ENCODE data around the gene PRKAB1.

Gene PRKAB1

GRCh38 chr12:119661882-119662281 is 6.1 kb upstream of the PRKAB1 start:
- DNase-seq (ENCODE audit: low spot score): peak; percentile 17

DNA sequence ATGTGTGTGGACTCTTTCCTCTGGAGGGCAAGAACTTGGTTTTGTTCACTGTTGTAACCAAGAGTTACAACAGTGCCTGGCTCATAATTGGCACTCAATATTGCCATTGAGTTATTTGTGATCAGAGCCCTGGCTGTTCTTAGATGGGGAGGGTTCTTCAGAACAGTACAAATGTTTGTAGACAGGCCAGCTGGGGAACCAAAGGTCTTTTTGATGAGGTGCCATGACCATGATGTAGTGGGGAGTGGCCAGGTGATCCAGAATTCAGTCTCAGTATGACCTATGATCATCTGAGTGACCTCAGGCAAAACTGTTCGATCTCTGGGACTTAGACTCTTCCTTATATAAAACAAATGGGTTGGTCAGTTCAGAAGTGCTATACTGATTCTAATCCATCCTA is 3.3 kb upstream of the PRKAB1 start:
- DNase-seq (ENCODE audit: low spot score): peak; percentile 24

DNA sequence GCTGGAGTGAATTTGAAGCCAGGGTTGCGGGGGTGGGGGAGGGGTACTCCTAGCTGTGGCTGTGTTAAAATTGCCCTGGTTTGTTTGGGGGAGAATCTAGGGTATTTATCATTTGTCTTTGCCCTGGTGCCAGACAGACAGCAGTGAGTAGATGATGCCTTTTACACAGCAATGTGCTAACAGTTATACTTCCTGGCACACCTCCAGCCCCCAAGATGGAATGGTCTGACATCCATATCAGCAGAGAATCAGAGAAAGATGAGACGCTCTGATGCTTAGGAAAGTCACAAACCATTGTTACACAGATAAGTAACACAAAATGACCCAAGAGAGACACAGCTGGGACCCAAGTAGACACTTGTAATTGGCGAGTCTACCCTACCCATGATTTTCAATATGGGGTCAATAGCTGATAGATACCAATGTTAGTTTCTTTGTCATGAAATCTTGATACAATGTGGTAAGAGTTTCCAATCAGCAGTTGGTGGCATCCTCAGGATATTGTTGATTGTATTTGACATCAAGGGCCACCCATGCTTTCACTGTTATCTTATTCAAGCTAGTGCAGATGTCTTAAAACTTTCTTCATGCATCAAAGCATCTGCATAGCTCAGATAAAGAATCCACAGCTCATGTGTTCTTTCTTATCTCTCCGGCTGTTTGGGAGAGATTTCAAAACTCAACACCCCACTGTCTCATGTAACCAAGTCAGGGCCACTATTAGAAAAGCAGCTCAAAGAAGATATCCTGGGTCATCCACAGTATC is 2.6 kb upstream of the PRKAB1 start:
- DNase-seq (ENCODE audit: low spot score): peak; percentile 94

DNA sequence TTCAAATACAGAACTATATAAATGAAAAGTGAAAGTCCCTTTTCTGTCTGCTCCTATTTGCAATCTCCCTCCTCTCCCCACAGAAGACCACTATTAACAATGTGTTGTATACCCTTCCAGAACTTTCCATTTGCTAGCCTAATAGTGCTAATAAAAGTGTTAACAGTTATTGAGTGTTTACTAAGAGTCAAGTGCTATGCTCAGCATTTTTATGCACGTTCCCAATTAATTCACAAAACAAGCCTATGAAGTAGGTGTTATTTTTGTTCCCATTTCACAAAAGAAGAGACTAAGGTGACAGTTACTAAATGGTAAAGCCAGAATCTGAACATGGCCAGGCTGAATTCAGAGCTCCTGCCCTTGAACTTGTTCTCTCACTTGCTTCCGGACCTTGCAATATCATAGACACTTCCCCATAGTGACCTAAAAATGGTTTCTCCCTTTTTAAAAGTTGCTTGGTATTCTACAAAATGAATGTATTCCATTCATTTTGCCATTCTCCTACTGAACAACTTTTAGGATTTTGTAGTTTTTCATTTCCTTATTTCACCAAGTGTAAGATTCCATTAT is 1.6 kb upstream of the PRKAB1 start:
- peak; percentile 43 for DNase-seq (ENCODE audit: low spot score)

GRCh38 chr12:119666900-119667576 is 895 bp upstream of the PRKAB1 start:
- DNase-seq (ENCODE audit: low spot score): no peak

DNA sequence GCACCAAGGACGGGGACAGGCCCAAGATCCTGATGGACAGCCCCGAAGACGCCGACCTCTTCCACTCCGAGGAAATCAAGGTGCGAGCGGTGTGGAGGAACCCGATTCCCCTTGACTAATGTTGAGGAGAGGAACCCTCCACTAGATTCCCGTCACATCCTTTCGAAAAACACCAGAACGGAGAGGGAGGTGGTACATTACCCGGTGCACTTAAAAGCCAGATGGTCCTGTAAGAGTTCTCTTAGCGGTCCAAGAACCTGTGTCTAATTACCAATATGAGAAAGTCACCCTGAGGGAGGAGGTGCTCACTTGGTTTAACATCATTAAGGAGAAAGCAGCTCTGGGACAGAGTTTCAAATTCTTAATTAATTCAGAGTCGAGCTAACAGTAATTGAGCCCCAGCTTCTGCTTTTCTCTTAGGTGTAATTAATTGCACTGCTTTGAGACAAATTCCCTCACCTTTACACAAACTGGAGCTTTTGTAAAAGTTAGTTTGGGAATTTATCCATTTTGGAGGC is 450 bp downstream of the PRKAB1 start:
- peak; percentile 40 for DNase-seq (ENCODE audit: low spot score)

- DNase-seq (ENCODE audit: low spot score): peak; percentile 39
Observed at GRCh38 chr12:119669744-119670472, 2.0 kb downstream of the PRKAB1 start.

GRCh38 chr12:119671070-119671469 is 3.1 kb downstream of the PRKAB1 start:
- peak; percentile 28 for DNase-seq (ENCODE audit: low spot score)

GRCh38 chr12:119672194-119672593 is 4.3 kb downstream of the PRKAB1 start:
- peak; percentile 67 for DNase-seq (ENCODE audit: low spot score)

DNA sequence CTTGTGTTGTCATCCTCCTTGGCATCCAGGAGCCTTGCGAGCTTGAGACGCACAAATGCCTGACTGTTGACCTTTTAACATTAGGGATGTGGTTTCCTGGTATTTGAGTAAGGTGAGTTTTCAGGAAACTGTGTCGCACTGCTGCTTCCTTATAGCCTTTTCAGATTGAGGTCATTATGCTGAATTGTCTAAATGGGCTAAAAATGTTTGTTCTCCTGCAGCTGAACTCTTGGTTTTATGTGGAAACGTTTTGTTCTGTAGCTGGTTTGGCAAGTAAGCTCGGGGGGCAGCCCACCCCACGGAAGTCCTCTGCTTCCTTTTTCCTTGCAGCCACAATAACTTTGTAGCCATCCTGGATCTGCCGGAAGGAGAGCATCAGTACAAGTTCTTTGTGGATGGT is 5.7 kb downstream of the PRKAB1 start:
- DNase-seq (ENCODE audit: low spot score): no peak

- DNase-seq (ENCODE audit: low spot score): peak; percentile 37
Observed at GRCh38 chr12:119674560-119674959, 6.6 kb downstream of the PRKAB1 start.

GRCh38 chr12:119676022-119676421 is 8.1 kb downstream of the PRKAB1 start:
- no peak for DNase-seq (ENCODE audit: low spot score)

DNA sequence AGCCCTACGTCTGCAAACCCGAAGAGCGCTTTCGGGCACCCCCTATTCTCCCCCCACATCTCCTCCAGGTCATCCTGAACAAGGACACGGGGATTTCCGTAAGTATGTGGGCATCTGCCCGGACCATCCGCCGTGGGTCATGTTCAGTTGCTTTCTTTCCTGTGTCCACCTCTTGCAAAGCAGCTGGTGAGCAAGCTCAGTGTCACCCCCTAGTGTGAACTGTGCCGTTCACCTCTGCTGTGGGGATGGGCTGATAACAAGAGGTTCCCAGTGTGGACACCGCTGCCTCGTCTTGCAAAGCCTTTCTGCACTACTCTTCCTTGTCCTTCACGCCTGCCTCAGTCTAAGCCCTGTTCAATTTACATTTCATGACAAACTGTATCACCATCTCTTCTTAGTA is 8.6 kb downstream of the PRKAB1 start:
- no peak for DNase-seq (ENCODE audit: low spot score)

DNA sequence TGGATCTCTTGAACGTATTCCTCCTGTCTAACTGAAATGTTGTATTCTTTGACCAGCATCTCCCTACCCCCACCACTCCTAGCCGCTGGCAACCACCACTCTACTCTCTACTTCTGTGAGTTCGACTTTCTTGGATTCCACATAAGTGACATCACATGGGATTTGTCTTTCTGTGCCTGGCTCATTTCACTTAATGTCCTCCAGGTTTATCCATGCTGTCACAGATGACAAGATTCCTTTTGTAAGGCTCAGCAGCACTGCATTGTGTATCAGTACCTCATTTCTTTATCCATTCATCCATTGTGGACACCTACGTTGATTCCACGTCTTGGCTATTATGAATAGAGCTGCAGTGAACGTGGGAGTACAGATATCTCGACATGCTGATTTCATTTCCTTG is 10.5 kb downstream of the PRKAB1 start:
- no peak for DNase-seq (ENCODE audit: low spot score)

GRCh38 chr12:119679081-119679480 is 11.1 kb downstream of the PRKAB1 start:
- no peak for DNase-seq (ENCODE audit: low spot score)

DNA sequence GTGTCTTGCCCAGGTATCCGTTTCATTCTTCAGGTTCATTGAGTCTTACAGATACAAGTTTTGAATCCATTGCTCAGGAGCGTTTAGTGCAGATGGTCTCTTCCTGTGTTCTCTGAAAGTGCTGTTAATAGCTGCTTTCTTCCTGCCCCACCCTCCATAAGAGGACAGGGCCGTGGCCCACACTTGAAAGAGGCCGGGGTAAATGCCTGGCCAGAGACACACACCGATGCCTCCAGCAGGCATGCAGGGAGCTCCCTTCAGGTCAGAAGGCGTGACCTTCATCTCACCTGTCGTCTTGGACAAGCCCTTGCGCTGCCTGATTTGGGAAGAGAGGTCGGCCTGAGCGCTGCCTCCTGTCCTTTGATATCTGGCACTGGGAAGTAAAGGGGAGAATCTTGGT is 11.6 kb downstream of the PRKAB1 start:
- no peak for DNase-seq (ENCODE audit: low spot score)

DNA sequence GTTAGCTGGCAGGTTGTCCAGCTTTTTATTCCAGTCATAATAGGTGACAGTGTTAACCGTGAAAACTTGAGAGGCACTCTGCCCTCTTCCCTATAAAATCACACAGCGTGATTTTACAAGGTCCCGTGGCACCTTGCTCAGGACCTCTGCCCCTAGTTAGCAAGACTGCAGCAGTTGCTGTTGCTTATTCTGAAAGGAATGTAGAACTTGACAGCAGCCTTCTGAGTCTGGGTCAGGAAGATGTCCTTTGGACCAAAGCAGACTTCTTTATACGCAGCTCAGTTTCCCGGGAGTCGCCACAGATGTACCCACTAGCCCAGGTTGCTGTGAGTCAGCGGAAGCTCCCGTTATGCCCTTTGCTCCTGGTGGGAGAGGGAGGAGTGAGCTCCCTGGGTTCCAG is 13.2 kb downstream of the PRKAB1 start:
- no peak for DNase-seq (ENCODE audit: low spot score)

DNA sequence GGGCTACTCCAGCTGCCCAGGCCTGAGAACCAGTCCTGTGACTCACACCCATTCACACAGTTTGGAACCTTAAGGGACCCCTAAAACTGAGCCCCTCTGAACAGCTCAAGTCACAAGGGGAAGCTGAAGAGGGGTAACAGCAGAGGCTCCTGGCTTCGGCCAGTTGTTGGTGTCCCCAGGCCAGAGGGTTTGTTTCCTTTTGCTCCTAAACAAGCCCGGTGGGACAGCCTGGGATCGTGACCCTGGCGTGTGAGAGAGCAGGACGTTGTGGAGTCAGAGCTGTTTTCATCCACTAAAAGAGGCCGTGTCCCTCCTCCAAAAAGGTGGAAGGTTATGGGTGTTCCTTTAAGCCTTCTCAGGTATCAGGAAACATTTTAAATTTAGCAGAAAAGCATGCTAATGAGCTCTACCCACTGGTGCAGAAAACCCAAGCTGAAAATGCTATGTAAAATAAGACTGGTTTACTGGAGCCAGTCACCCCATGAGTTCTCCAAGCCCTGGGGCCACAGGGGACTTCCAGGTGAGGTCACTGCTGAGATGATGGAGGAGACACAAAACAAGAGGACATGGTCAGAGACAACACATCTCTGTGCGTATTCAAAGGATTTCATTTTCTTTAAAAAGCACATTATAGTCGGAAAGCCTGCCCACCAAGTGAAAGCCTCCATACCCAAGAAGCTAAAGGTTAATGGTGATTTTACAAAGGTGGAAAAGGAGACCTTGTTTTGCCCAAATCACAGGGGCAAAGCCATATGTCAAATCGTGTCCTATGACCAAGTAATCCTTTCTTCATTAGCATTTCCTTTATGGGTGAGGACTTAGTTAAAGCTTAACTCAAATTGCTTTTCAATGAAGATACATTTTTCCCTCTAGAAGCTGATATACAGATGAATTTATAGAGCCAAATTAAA is 14.1 kb downstream of the PRKAB1 start:
- no peak for DNase-seq (ENCODE audit: low spot score)

GRCh38 chr12:119682639-119683252 is 14.8 kb downstream of the PRKAB1 start:
- peak; percentile 54 for DNase-seq (ENCODE audit: low spot score)

GRCh38 chr12:119683413-119683812 is 15.5 kb downstream of the PRKAB1 start:
- DNase-seq (ENCODE audit: low spot score): no peak

DNA sequence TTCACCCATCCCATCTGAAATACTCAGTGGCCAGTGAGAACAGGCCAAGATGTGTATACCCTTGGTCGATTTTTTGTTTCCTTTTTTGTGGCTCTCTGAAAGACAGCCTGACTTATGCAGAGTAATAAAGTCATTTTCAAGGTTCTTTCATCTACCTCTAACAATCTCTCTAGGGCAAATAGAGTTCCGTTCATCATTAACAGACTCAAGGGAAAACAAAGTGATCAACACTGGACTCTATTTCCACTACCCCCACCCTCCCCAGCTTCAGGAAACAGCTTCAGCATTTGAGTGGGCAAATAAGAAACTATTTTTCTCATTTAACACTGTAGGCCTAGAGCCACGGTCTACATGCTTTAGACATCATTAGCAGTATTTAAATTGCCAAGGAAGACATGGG is 15.9 kb downstream of the PRKAB1 start:
- no peak for DNase-seq (ENCODE audit: low spot score)

All from hematopoietic multipotent progenitor cell treated with erythropoietin and hydrocortisone succinate and interleukin-3 and kit ligand, for 15 days (in vitro differentiated cells).